ENCODE data around the gene IQCE.

The IQCE gene

DNA sequence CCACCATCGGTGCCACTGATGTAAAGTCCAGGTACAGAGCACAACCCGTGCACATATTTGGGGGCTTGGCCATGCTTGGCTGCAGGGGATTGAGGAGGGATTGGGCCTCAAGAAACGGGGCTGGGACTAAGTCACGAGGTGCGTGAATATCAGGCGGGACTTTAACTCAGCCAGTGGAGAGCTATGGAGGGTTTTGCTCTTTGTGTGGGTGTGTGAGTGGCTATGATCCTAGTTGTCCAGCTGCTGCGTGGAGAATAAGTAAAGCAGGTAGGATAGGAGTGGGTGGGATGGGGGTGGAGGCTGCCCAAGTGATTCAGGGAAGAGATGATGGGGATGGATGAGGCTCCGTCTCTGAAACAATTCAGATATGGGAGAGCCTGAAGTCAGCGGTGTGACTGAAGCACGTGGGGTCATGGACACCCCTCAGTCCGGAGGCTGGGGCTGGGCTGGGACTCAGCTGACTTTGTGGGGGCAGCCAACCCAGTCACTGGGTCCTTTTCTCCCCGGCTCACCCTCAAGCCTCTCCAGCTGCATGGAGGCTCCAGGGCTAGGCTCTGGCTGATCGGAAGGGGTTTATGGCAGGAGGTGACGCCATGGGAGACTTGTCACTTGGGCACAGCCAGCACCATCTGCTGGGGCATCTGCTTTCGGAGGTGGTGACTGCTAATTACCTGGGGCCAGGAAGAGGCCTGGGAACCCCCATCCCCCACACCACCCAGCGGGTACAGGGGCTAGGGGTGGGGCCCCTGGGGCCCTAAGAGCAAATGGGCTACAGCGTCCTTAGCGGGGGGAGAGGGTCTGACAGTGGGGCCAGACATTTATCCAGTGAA is 40.9 kb upstream of the IQCE start:
- Histone ChIP-seq H3K36me3 (ENCODE audit: control insufficient read depth, low read length) (no peaks in the 10 kb centered on the region), H4K20me1 (ENCODE audit: control insufficient read depth, insufficient read depth, low read depth, low read length) (peaks cover 3% of the 10 kb centered on the region; the same call in 1 of the 2 replicates), H3F3A (ENCODE audit: control insufficient read depth, insufficient read depth) (no peaks in the 10 kb centered on the region; the same call in 1 of the 2 replicates), H3K79me2 (ENCODE audit: control insufficient read depth, low read length) (no peaks in the 10 kb centered on the region), H3K4me1 (ENCODE audit: control insufficient read depth, low read length) (peaks cover 35% of the 10 kb centered on the region), H3K4me3 (ENCODE audit: low read length) (no peak overlapping the region), H3K9me2 (replicated peaks; ENCODE audit: control insufficient read depth, low read length) (no peaks in the 10 kb centered on the region), H3K4me2 (ENCODE audit: low read length) (0 out of 2 replicates have a peak overlapping the region, but pooled peaks have one; percentile 88), H3K27ac (ENCODE audit: low read depth, low read length) (no peak overlapping the region), H3K9me3 (ENCODE audit: control insufficient read depth, insufficient read depth, low read length) (no peaks in the 10 kb centered on the region), H3K27me3 (ENCODE audit: control insufficient read depth, low read length) (peaks cover 50% of the 10 kb centered on the region)
- TF ChIP-seq EZH2phosphoT487 (IDR thresholded peaks at IDR 0.05; ENCODE audit: borderline replicate concordance, low read length): no peak
- TF ChIP-seq, protein P1, sequence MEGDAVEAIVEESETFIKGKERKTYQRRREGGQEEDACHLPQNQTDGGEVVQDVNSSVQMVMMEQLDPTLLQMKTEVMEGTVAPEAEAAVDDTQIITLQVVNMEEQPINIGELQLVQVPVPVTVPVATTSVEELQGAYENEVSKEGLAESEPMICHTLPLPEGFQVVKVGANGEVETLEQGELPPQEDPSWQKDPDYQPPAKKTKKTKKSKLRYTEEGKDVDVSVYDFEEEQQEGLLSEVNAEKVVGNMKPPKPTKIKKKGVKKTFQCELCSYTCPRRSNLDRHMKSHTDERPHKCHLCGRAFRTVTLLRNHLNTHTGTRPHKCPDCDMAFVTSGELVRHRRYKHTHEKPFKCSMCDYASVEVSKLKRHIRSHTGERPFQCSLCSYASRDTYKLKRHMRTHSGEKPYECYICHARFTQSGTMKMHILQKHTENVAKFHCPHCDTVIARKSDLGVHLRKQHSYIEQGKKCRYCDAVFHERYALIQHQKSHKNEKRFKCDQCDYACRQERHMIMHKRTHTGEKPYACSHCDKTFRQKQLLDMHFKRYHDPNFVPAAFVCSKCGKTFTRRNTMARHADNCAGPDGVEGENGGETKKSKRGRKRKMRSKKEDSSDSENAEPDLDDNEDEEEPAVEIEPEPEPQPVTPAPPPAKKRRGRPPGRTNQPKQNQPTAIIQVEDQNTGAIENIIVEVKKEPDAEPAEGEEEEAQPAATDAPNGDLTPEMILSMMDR (IDR thresholded peaks at IDR 0.05; ENCODE audit: low read depth, low read length, poor library complexity, severe bottlenecking): no peak

DNA sequence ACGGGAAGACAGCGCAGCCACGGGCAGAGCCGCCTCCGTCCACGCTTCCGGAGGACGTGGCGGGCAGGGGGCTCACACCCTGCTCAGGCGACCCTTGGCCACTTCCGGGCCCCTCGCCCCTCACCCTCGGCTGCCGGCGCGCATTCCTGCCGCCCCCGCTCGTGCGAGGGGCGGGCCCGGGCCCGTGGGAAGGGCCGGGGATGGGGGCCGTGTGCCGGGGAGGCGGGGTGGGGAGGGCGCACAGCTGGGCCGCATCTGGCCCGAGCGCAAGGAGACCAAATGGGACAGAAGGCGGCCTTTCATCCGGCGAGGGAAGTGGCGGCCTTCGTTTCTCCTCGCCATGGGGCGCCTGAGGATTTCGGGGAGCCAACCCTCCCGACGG is 40.1 kb upstream of the IQCE start:
- H3K4me3 ChIP-seq (ENCODE audit: low read length): peak overlapping the region; percentile 73
- H3F3A ChIP-seq (ENCODE audit: control insufficient read depth, insufficient read depth): no peaks in the 10 kb centered on the region; the same call in 1 of the 2 replicates
- no peaks in the 10 kb centered on the region for H3K9me3 ChIP-seq (ENCODE audit: control insufficient read depth, insufficient read depth, low read length)
- peaks cover 32% of the 10 kb centered on the region for H3K4me1 ChIP-seq (ENCODE audit: control insufficient read depth, low read length)
- peak overlapping the region; percentile 88 for H3K4me2 ChIP-seq (ENCODE audit: low read length)
- TF ChIP-seq EZH2phosphoT487 (IDR thresholded peaks at IDR 0.05; ENCODE audit: borderline replicate concordance, low read length): no peak
- TF ChIP-seq, protein P1 (IDR thresholded peaks at IDR 0.05; ENCODE audit: low read depth, low read length, poor library complexity, severe bottlenecking): no peak
- no peak overlapping the region for H3K27ac ChIP-seq (ENCODE audit: low read depth, low read length)
- no peaks in the 10 kb centered on the region for H3K36me3 ChIP-seq (ENCODE audit: control insufficient read depth, low read length)
- peaks cover 5% of the 10 kb centered on the region; the same call in 1 of the 2 replicates for H4K20me1 ChIP-seq (ENCODE audit: control insufficient read depth, insufficient read depth, low read depth, low read length)
- no peaks in the 10 kb centered on the region for H3K79me2 ChIP-seq (ENCODE audit: control insufficient read depth, low read length)
- H3K27me3 ChIP-seq (ENCODE audit: control insufficient read depth, low read length): peaks cover 59% of the 10 kb centered on the region
- H3K9me2 ChIP-seq (replicated peaks; ENCODE audit: control insufficient read depth, low read length): no peaks in the 10 kb centered on the region

DNA sequence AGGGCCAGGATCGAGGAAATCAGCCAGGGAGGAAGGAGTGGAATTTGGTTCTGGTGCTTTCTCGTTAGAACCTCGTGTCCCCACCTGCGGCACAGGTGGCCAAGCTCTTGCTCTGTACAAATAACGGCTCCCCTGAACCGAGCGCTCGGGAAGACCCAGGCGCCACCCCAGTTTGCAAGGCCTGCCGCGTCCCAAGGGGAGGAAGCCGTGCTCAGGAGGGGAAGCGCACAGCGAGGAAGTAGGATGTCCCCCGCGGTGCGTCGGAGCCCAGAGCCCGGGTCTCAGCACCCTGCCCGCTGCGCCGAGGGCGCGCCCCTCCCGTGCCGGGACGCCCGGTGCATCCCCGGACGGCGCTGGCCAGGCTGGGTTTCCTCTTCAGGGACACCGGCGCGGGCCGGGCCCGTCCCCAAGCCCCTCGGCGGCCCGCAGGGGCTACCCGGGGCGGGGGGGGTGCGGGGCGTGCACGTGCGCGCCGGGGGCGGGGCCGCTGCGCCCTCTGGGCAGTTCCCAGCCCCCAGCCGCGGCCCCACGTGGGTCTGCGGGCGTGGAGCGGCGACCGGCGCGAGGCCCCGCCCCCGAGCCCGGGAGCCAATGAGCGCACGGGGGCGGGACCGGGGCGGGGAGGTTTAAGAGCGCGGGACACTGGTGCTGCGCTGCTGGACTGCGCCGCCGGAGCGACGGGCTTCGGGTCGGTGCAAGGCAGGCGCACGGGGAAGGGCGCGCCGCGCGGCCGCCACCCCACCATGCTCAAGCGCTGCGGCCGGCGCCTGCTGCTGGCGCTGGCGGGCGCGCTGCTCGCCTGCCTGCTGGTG is 39.5 kb upstream of the IQCE start, which contains the start of gene LFNG:
Gene LFNG (plus strand): TSS at position 656 of the 812 bp plus-strand sequence. CDS start 88 bp downstream, at position 744.
- no peaks in the 10 kb centered on the region for H3K79me2 ChIP-seq (ENCODE audit: control insufficient read depth, low read length)
- H3K4me3 ChIP-seq (ENCODE audit: low read length): peak within 1 kb of the TSS; percentile 73
- peak within 1 kb of the TSS; percentile 88 for H3K4me2 ChIP-seq (ENCODE audit: low read length)
- H3K9me2 ChIP-seq (replicated peaks; ENCODE audit: control insufficient read depth, low read length): no peaks in the 10 kb centered on the region
- no peaks in the 10 kb centered on the region for H3K36me3 ChIP-seq (ENCODE audit: control insufficient read depth, low read length)
- no peaks in the 10 kb centered on the region; the same call in 1 of the 2 replicates for H3F3A ChIP-seq (ENCODE audit: control insufficient read depth, insufficient read depth)
- no peaks in the 10 kb centered on the region for H3K9me3 ChIP-seq (ENCODE audit: control insufficient read depth, insufficient read depth, low read length)
- H3K27me3 ChIP-seq (ENCODE audit: control insufficient read depth, low read length): peaks cover 65% of the 10 kb centered on the region
- H3K4me1 ChIP-seq (ENCODE audit: control insufficient read depth, low read length): peaks cover 36% of the 10 kb centered on the region
- no peak for TF ChIP-seq EZH2phosphoT487 (IDR thresholded peaks at IDR 0.05; ENCODE audit: borderline replicate concordance, low read length)
- TF ChIP-seq, protein P1 (IDR thresholded peaks at IDR 0.05; ENCODE audit: low read depth, low read length, poor library complexity, severe bottlenecking): no peak
- no peak within 1 kb of the TSS for H3K27ac ChIP-seq (ENCODE audit: low read depth, low read length)
- peaks cover 5% of the 10 kb centered on the region; the same call in 1 of the 2 replicates for H4K20me1 ChIP-seq (ENCODE audit: control insufficient read depth, insufficient read depth, low read depth, low read length)

Data from DOHH2 (cell line).